AG10803 (cell line): ENCODE data around the gene DTWD2.
"Not testable (repeated sequence)": the region's sequence is repeated elsewhere in the genome, so short reads cannot be mapped to it uniquely, and the experiment has no call there.

Experiments used
- DNase-seq: peaks from one replicate; pipeline ENCODE4 v3.0.0; 2010; ENCODE audit warnings: low read depth
- H3K4me3 ChIP-seq: 2 replicates; pipeline ENCODE4 v1.5.1; 2011; ENCODE audit warnings: mild to moderate bottlenecking, low read length, control low read depth
- TF ChIP-seq, protein P1 (sequence below): conservative IDR thresholded peaks from 2 replicates; pipeline ENCODE4 v1.5.1; 2011; ENCODE audit warnings: mild to moderate bottlenecking, low read length, control low read depth, inconsistent platforms

DTWD2 gene

DNA sequence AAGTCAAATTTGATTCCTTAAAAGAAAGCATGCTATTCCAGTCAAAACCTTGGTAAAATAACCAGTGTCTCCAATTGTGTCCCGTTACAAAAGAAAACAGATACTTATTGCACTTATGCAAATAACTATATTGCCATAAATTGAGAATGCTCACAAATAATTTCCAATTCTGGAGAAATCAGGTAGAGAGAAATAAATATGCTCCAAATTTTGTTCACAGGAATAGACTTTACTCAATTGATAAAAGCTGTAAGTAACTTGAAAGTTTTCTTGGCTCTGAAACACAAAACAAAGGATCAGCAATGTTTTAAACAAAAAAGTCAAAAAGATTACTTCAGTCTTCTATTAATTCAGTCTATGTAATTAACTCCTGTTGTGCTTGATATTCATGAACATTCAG, 7.8 kb upstream of the DTWD2 start:
- DNase-seq = no peak

DNA sequence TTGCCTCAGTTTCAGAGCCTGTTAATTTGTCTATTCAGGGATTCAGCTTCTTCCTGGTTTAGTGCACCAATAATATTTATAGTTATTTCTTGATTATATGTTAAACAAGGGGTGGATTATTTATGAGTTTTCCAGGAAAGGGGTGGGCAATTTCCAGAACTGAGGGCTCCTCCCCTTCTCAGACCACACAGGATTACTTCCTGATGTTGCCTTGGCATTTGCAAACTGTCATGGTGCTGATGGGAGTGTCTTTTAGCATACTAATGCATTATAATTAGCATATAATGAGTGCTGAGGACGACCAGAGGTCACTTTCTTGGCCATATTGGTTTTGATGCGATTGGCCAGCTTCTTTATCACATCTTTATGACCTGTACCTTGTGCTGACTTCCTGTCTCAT, 6.2 kb upstream of the DTWD2 start:
- DNase-seq = no peak
- TF ChIP-seq, protein P1, sequence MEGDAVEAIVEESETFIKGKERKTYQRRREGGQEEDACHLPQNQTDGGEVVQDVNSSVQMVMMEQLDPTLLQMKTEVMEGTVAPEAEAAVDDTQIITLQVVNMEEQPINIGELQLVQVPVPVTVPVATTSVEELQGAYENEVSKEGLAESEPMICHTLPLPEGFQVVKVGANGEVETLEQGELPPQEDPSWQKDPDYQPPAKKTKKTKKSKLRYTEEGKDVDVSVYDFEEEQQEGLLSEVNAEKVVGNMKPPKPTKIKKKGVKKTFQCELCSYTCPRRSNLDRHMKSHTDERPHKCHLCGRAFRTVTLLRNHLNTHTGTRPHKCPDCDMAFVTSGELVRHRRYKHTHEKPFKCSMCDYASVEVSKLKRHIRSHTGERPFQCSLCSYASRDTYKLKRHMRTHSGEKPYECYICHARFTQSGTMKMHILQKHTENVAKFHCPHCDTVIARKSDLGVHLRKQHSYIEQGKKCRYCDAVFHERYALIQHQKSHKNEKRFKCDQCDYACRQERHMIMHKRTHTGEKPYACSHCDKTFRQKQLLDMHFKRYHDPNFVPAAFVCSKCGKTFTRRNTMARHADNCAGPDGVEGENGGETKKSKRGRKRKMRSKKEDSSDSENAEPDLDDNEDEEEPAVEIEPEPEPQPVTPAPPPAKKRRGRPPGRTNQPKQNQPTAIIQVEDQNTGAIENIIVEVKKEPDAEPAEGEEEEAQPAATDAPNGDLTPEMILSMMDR = no peak
- H3K4me3 ChIP-seq = no peak overlapping the region

More for the DNA sequence above, 7.8 kb upstream of the DTWD2 start:
- H3K4me3 ChIP-seq = no peak overlapping the region
- TF ChIP-seq, protein P1 = no peak

DNA sequence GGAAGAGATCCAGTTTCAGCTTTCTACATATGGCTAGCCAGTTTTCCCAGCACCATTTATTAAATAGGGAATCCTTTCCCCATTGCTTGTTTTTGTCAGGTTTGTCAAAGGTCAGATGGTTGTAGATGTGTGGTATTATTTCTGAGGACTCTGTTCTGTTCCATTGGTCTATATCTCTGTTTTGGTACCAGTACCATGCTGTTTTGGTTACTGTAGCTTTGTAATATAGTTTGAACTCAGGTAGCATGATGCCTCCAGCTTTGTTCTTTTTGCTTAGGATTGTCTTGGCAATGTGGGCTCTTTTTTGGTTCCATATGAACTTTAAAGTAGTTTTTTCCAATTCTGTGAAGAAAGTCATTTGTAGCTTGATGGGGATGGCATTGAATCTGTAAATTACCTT, 4.8 kb upstream of the DTWD2 start:
- not testable (repeated sequence) for DNase-seq, H3K4me3 ChIP-seq

DNA sequence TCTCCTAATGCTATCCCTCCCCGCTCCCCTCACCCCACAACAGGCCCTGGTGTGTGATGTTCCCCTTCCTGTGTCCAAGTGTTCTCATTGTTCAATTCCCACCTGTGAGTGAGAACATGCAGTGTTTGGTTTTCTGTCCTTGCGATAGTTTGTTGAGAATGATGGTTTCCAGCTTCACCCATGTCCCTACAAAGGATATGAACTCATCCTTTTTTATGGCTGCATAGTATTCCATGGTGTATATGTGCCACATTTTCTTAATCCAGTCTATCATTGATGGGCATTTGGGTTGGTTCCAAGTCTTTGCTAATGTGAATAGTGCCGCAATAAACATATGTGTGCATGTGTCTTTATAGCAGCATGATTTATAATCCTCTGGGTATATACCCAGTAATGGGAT, 3.7 kb upstream of the DTWD2 start:
- not testable (repeated sequence) for H3K4me3 ChIP-seq, DNase-seq

DNA sequence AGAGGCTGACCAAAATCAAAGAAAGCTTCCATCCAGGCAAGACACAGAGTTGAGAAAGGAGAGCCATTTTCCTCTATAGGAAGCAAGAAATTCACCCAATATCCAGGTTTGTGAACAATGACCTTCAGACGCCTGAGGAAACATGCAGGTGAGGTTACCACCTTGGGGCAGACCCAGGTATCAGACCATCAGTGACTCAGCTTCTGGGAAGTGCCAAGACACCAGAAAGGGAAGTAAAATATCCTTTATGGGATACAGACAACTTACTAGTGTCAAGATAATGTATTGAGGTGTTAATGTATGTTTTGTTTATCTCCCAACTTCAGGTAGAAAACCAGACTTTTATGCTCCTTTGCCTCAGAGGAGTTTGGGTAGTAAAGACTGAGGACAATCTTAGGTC, 2.2 kb upstream of the DTWD2 start:
- no peak for DNase-seq
- no peak overlapping the region for H3K4me3 ChIP-seq
- TF ChIP-seq, protein P1 = no peak

DNA sequence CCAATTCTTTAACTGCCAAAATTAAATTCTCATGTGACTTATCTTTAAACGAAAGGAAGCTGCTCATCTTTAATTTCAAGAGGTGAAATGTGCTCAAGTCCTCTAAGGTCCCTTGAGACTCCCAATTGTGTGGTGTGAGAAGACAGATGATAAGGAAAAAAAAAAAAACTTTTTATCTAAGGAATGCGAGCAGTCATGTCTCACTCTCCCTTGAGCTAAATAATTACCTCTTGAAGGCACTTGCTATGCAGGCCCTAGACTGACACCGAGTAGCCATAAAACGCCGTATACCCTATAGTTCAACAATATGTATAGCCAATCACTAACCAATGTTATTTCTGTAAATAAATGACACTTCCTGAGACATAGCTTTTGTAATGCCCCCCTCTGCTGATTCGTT, 1.5 kb upstream of the DTWD2 start:
- no peak for DNase-seq
- no peak overlapping the region for H3K4me3 ChIP-seq
- TF ChIP-seq, protein P1 = no peak

DNA sequence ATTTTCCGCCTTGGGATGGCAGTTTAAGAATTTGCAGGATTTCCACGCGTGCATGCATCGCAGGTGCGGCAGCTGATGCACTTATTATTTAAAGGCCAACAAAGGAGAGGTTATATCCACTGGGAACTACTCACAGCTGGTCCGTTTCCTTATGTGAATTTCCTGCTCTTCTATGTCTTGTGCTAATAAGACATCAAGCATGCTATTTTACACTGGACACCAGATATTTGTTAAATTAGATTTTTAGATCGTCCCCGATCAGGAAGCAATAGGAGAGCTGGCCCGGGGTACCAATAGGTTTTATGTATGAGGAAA, 476 bp upstream of the DTWD2 start:
- no peak for DNase-seq
- H3K4me3 ChIP-seq = peak overlapping the region; percentile 61
- TF ChIP-seq, protein P1 = no peak

DNA sequence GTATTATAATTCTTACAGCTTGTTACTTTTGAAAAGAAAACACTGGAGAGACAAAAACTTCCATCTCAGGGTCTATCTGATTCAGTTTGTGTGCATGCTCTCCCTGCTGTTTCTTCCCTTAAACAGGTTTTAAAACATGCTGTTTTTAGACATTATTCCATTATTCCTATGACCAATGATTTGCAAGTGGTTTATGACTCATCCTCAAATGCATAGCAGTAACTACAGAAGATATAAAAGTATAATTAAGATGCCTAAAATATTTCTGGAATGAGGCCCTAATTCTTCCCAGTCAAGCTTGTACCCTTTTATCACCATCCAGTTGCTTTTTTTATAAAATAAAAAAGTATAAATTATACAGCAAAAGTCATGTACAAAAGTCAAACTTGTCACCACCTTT, 3.7 kb downstream of the DTWD2 start:
- no peak overlapping the region for H3K4me3 ChIP-seq
- peak; percentile 72 for DNase-seq
- TF ChIP-seq, protein P1 = no peak
